Progenitor cell of endocrine pancreas (in vitro differentiated cells): Measurements from ENCODE around the gene MTRF1L. TPM values are rescaled to one million over a fixed set of nuclear protein-coding genes. Genes with fewer than 3 reads are reported as not detected.
A peak's percentile ranks its signal among the peaks of the same experiment; 100 is the strongest.

Experiments
- DNase-seq: peaks from one replicate; pipeline ENCODE4 v3.0.0; 2021; ENCODE audit warnings: low spot score; ENCODE audit not compliant: unreplicated experiment
- H3K27ac Mint-ChIP-seq: 2 replicates; pipeline ENCODE4 v1.8.0; 2021; ENCODE audit warnings: mild to moderate bottlenecking, moderate library complexity, mixed read lengths
- H3K27me3 Mint-ChIP-seq: 2 replicates; pipeline ENCODE4 v1.8.0; 2021; ENCODE audit warnings: mixed read lengths
- H3K36me3 Mint-ChIP-seq: 2 replicates; pipeline ENCODE4 v1.8.0; 2022; ENCODE audit warnings: mixed read lengths; ENCODE audit not compliant: insufficient read depth
- H3K4me1 Mint-ChIP-seq: 2 replicates; pipeline ENCODE4 v1.8.0; 2021; ENCODE audit warnings: low read depth, mixed read lengths
- H3K4me3 Mint-ChIP-seq: 2 replicates; pipeline ENCODE4 v1.8.0; 2021; ENCODE audit warnings: low read depth, mild to moderate bottlenecking, moderate library complexity, mixed read lengths
- H3K9me3 Mint-ChIP-seq: 2 replicates; pipeline ENCODE4 v1.8.0; 2021; ENCODE audit warnings: low read depth, mixed read lengths
- total RNA-seq: library from RNA; stranded (reverse); gene quantifications from 2 replicates; pipeline ENCODE4 v1.2.1, GENCODE V29; 2021
- TF ChIP-seq, protein P1 (sequence below): fragments of 200-600 bp; sonication (generic); IDR thresholded peaks from one replicate; pipeline ENCODE4 v1.5.0; 2021; ENCODE audit warnings: antibody characterized with exemption, mild to moderate bottlenecking; ENCODE audit not compliant: unreplicated experiment

Gene MTRF1L
- total RNA-seq, 1 donor from 2014 or later, result 17.5 TPM

DNA sequence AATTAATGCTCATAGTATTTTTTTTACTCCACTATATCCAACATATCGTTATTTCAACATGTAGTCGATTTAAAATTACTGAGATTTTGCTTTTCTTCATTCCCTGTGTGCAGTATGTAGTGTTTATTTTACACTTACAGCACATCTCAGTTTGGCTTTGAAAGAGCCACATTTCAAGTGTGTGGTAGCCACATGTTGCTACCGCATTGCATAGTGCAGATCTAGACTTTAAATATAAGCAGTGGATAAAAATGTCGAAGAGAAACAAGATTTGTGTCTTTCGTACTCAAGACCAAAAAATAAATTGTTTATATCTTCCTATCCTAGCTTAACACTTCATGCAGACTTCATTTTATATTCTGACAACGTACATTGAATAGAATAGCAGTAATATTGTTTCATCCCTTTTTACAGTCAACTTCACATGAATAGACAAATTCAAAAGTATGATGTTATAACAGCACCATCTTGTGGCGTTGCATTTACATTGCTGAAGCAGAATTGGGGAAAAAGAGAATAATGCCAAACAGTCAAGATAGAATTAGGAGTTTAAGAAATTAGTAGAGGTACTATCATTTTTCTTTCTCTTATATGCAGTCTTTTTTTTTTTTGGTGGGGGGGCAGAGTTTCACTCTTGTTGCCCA lies 49.5 kb downstream of the MTRF1L start:
- Mint-ChIP-seq H3K36me3 (no peaks in the 10 kb centered on the region), H3K4me3 (no peak overlapping the region), H3K4me1 (peaks cover 2% of the 10 kb centered on the region), H3K27me3 (no peaks in the 10 kb centered on the region), H3K9me3 (no peaks in the 10 kb centered on the region), H3K27ac (no peak overlapping the region)
- TF ChIP-seq, protein P1, sequence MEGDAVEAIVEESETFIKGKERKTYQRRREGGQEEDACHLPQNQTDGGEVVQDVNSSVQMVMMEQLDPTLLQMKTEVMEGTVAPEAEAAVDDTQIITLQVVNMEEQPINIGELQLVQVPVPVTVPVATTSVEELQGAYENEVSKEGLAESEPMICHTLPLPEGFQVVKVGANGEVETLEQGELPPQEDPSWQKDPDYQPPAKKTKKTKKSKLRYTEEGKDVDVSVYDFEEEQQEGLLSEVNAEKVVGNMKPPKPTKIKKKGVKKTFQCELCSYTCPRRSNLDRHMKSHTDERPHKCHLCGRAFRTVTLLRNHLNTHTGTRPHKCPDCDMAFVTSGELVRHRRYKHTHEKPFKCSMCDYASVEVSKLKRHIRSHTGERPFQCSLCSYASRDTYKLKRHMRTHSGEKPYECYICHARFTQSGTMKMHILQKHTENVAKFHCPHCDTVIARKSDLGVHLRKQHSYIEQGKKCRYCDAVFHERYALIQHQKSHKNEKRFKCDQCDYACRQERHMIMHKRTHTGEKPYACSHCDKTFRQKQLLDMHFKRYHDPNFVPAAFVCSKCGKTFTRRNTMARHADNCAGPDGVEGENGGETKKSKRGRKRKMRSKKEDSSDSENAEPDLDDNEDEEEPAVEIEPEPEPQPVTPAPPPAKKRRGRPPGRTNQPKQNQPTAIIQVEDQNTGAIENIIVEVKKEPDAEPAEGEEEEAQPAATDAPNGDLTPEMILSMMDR, result peak; percentile 64
- no peak for DNase-seq

GRCh38 chr6:152952045-152952444 lies 50.5 kb downstream of the MTRF1L start:
- no peak for DNase-seq
- no peak overlapping the region for H3K27ac Mint-ChIP-seq
- no peak overlapping the region for H3K4me3 Mint-ChIP-seq
- no peaks in the 10 kb centered on the region for H3K36me3 Mint-ChIP-seq
- H3K4me1 Mint-ChIP-seq, result peaks cover 2% of the 10 kb centered on the region
- H3K9me3 Mint-ChIP-seq, result no peaks in the 10 kb centered on the region
- no peaks in the 10 kb centered on the region for H3K27me3 Mint-ChIP-seq
- TF ChIP-seq, protein P1, result no peak

- no peak overlapping the region for H3K27ac Mint-ChIP-seq
- no peaks in the 10 kb centered on the region for H3K9me3 Mint-ChIP-seq
- H3K27me3 Mint-ChIP-seq, result no peaks in the 10 kb centered on the region
- peaks cover 2% of the 10 kb centered on the region for H3K4me1 Mint-ChIP-seq
- no peak overlapping the region for H3K4me3 Mint-ChIP-seq
- no peaks in the 10 kb centered on the region for H3K36me3 Mint-ChIP-seq
- no peak for DNase-seq
- TF ChIP-seq, protein P1, result no peak
Measured at GRCh38 chr6:152950240-152950639, 52.3 kb downstream of the MTRF1L start.

DNA sequence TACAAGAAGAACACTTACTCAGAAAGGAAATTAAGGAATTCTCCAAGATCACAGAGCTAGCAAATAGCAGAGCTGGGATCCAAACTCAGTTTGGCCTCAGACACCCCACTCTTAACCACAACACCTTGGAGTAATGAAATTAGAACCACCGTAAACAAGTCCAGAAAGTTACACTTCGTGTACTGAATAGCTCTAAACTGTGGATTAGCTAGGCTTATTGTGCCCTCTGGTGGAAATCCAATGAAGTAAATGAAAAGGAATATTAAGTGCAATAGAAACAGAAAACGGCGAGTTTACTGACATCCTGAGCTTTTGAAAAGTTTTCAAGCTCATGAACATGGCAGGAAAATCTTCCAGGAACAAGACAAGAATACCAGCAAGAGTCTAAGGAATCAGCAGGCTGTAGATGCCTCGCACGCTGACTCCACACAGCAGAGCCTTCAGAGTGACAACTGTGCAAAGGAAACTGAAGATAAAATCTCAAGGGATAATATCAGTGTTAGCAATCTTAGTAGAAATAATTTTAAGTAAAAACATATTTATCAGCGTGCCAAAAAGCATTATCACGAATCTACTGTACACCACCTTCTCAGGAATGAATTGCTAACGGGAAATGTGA lies 54.2 kb downstream of the MTRF1L start:
- Mint-ChIP-seq H3K4me3 (no peak overlapping the region), H3K27ac (no peak overlapping the region), H3K9me3 (no peaks in the 10 kb centered on the region), H3K27me3 (no peaks in the 10 kb centered on the region), H3K36me3 (no peaks in the 10 kb centered on the region), H3K4me1 (peaks cover 2% of the 10 kb centered on the region)
- TF ChIP-seq, protein P1, result peak; percentile 78
- DNase-seq, result no peak

DNA sequence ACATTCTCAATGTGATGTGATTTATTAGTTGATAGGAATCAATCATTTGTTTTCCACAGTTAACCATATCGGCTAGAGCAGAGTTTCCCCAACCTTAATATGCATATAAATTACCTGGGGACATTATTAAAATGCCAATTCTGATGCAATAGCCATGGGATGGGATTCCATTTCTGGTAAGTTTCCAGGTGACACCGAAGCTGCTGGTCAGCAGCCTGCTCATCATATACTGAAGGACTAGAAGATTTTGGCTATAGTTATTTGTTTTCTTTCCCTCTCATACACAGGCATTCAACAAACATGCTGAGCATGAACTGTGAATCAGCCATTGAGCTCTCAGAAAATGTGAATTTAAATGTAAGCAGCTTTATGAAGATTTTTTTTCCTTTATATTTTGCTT lies 55.5 kb downstream of the MTRF1L start:
- H3K9me3 Mint-ChIP-seq, result no peaks in the 10 kb centered on the region
- TF ChIP-seq, protein P1, result no peak
- peaks cover 2% of the 10 kb centered on the region for H3K4me1 Mint-ChIP-seq
- no peaks in the 10 kb centered on the region for H3K36me3 Mint-ChIP-seq
- no peak overlapping the region for H3K27ac Mint-ChIP-seq
- no peak for DNase-seq
- no peak overlapping the region for H3K4me3 Mint-ChIP-seq
- no peaks in the 10 kb centered on the region for H3K27me3 Mint-ChIP-seq
